NCI-H146 treated with DMSO at 0.1 percent for 48 hours (cell line): ENCODE data around the gene BIRC3.
"Not testable (repeated sequence)": the region's sequence is repeated elsewhere in the genome, so short reads cannot be mapped to it uniquely, and the experiment has no call there.

Experiments used
- DNase-seq: peaks from one replicate; lab custom pipeline; 2025; ENCODE audit not compliant: unreplicated experiment; lab: John Stamatoyannopoulos, UW

BIRC3 gene

GRCh38 chr11:102293873-102294601, 23.2 kb upstream of the BIRC3 start:
- peak; percentile 10 for DNase-seq

GRCh38 chr11:102295045-102295444, 22.2 kb upstream of the BIRC3 start:
- no peak for DNase-seq

GRCh38 chr11:102296757-102297156, 20.5 kb upstream of the BIRC3 start:
- not testable (repeated sequence) for DNase-seq

- DNase-seq, result not testable (repeated sequence)
Measured at GRCh38 chr11:102300837-102301236, 16.4 kb upstream of the BIRC3 start.

- no peak for DNase-seq
Measured at GRCh38 chr11:102302241-102302640, 15.0 kb upstream of the BIRC3 start.

- no peak for DNase-seq
Measured at GRCh38 chr11:102304686-102305085, 12.6 kb upstream of the BIRC3 start.

GRCh38 chr11:102305352-102306047, 11.8 kb upstream of the BIRC3 start:
- DNase-seq, result no peak

GRCh38 chr11:102306048-102306597, 11.2 kb upstream of the BIRC3 start:
- DNase-seq, result no peak

GRCh38 chr11:102306817-102307726, 10.2 kb upstream of the BIRC3 start:
- peak; percentile 35 for DNase-seq

GRCh38 chr11:102307727-102308038, 9.6 kb upstream of the BIRC3 start:
- DNase-seq, result no peak

- DNase-seq, result no peak
Measured at GRCh38 chr11:102309621-102310541, 7.4 kb upstream of the BIRC3 start.

GRCh38 chr11:102312667-102313066, 4.6 kb upstream of the BIRC3 start:
- DNase-seq, result no peak

GRCh38 chr11:102313238-102313940, 3.9 kb upstream of the BIRC3 start:
- DNase-seq, result no peak

GRCh38 chr11:102314784-102315183, 2.5 kb upstream of the BIRC3 start:
- DNase-seq, result no peak

GRCh38 chr11:102316346-102316904, 859 bp upstream of the BIRC3 start:
- no peak for DNase-seq

GRCh38 chr11:102317768-102318103, 452 bp downstream of the BIRC3 start:
- no peak for DNase-seq

- DNase-seq, result no peak
Measured at GRCh38 chr11:102318469-102318868, 1.2 kb downstream of the BIRC3 start.

- DNase-seq, result no peak
Measured at GRCh38 chr11:102319544-102319943, 2.3 kb downstream of the BIRC3 start.

GRCh38 chr11:102320188-102320587, 2.9 kb downstream of the BIRC3 start:
- DNase-seq, result no peak

GRCh38 chr11:102320679-102321078, 3.4 kb downstream of the BIRC3 start:
- no peak for DNase-seq
